HL-60/S4 treated with phorbol 12-myristate 13-acetate at 8.2 ng/mL for 4 days and 3 days (cell line): ENCODE data around the gene NFKBIB.
"Not testable (repeated sequence)": the region's sequence is repeated elsewhere in the genome, so short reads cannot be mapped to it uniquely, and the experiment has no call there.

ENCODE experiments used
- in situ Hi-C: fragments of 300-500 bp; cut with MboI; formaldehyde crosslinking; loops from 2 replicates; pipeline ENCODE4 v1.15.0; 2022; ENCODE audit warnings: low sequenced_read_pairs

NFKBIB gene

DNA sequence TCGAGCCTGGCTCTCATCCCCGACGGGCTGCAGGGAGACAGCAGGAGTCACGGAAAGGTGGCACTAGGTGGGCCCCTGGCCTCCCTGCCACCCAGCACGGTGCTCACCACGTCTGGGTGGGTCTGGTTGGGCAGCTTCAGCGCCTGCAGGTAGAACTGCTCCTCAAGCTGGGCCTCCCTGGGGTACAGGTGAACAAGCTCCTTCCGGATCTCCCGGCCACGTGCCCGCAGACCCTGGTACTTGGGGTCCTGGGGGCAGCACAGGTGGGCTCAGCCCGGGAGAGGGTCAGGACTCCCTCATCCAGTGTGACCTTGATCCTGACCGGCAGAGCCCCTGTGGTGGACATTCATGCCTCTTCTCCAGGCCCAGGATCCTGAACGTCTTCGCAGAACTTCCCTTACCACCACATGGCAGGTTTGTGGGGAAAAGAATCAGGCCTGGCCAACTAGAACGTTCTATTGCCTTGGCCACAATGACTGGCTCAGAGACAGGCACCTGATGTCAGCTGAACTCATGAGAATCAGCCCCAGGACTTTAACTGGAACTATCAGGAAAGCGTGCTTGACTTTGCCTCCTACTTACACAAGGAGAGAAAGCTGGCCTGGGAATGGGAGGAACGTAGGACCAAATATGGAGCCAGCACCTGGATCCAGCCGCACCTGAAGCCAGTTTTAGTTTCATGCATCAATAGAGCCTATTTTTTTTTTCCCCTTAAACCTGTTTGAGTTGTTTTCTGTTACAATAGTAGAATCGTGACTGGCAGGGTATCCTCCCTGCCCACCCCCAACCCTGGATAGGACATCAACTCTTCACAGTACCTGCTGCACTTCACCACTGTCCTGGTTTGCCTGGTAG, 21.9 kb downstream of the NFKBIB start:
- in situ Hi-C loops: loop anchor here (25.0 kb wide), 1 partner anchor 509 kb away; the partner anchor contains the start of gene FAM98C

DNA sequence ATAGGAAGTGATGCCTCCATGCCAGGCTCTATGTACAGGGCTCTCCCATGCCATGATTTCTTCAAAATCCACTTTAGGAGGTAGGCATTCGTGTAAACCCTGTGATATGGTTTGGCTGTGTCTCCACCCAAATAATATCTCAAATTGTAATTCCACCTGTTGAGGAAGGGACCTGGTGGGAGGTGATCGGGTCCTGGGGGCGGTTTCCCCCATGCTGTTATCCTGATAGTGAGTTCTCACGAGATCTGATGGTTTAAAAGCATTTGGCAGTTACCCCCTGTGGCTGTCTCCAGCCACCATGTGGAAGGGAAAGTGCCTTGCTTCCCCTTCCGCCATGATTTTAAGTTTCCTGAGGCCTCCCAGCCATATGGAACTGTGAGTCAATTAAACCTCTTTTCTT, 22.7 kb downstream of the NFKBIB start:
- in situ Hi-C loops: loop anchor here (25.0 kb wide), 1 partner anchor 510 kb away; the partner anchor contains the start of gene FAM98C

DNA sequence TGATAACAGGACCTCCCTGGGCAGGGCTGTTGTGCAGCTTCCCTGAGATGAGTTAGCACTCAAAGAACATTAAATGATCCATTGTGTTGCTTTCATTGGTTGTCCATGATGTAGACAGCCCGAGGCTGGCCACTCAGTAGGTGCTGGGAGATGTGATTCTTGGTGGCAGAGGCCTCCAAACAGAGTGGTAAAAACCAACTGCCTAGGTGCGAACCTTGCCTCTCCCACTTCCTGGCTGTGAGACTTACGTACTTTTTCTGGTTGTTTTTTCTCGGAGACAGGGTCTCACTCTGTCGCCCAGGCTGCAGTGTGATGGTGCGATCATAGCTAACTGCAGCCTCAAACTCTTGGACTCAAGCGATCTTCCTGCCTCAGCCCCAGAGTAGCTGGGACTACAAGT, 24.6 kb downstream of the NFKBIB start:
- in situ Hi-C loops: loop anchor here (25.0 kb wide), 1 partner anchor 512 kb away; the partner anchor contains the start of gene FAM98C

DNA sequence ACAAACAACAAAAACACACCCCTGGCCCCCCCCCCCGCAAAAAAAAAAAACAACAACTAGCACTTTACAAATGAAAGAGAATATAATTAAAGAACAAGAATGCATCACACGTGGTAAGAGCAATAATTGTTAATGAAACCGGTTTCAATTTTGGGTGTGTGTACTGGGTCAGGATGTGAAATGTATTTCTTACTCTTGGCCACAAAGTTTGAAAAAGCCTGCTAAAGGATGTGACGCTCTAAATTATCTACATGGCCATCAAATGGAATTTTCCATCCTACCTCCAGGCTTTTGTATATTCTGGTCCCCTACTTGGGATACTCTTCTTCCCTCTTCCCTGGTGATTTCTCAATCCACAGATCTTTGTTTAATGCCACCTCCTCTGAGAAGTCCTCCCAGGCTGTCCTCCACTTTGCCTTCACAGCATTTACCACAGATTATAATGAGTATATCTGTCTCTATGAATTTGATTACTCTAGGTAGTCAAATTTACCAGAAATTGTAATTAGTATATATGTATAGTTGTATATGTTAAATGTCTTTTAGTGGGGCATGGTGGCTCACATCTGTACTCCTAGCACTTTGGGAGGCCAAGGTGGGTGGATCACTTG, 28.7 kb downstream of the NFKBIB start:
- in situ Hi-C loops: no loop called here

DNA sequence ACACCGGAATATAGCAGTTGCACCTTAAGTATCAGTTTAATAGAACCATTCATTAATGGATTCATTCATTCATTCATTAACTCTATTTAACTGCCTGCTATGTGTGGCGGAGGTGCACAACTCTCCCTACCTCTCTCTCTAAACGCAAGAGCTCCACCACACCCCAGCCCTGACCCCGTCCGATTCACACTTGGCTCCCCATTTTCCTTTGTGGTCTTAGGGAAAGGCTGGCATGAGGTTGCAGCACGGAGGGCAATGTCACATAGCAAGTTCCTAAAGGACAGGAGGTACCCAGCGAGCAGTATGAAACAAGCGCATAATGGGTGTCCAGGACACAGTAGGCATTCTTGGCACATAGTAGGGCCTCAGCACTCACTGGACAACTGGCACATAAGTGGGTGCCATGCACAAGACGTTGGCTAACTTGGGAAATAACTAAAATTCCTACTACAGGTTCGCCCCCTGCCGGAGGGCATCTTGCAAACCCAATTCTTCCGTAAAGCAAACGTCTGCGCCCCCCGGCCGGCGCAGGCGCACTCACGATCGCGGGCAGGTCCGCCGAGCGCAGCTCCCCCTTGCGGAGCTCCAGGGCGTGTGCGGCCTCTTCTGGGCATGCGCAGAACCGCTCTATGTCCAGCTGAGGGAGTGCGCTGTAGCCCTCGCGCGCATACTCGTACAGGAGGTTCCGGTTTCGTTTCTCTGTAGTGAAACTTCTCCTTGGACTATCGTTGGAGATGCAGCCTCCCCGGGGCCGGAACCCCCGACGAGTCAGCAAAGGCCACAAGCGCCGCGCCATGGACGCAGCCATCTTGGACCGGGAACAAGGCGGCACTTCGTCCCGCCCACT, 30.4 kb downstream of the NFKBIB start, which contains the start of gene SARS2:
TSS of gene SARS2 (minus strand) at position 835 of the 847 bp plus-strand sequence. CDS start at position 808, 27 bp downstream.
- in situ Hi-C loops: no loop called here

DNA sequence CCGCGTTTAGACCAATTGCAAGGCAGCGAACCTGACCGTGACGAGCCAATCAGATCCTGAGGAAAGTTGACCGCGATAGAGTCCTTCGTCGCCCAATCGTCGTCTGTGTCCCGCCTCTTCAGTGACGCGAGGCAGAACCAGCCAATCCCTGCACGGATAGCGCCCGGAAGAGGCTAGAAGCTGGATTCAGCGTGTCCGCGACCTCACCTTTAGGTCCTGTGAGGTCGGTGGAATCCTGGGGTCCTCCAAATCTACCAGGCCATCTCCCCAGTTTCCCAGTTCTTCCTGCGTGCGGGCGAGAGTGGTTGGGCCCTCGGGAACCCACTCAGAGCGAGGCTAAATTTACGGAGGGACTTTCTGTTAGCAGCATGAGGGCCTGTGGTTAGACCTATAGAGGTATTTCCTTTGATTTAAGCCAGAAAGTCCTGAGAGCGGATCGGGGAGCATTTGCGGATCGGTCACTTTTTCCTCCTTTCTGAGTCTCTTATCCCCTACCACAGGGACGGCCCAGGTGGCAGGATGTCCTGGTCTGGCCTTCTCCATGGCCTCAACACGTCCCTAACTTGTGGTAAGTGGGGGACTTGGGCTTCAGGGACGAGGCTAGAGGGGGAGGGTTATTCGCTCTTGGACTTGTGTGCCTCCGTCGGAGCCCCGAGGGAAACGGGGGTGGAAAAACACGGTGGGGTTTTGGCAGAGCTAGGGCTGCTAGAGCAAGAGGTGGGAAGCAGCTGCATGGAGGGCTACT, 31.2 kb downstream of the NFKBIB start, which contains the start of gene MRPS12:
TSS of gene MRPS12 (plus strand) at position 169 of the 745 bp plus-strand sequence. CDS start at position 520, 351 bp downstream.
- in situ Hi-C loops: no loop called here

DNA sequence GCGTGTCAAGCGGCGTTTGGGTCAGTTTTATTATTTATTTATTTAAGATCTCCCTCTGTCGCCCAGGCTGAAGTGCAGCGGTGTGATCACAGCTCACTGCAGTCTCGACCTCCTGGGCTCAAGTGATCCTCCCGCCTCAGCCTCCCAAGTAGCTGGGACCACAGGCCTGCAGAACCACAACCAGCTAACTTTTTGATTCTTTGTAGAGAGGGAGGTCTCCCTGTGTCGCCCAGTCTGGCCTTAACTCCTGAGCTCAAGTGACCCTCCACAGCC, 31.7 kb downstream of the NFKBIB start:
- in situ Hi-C loops: no loop called here

DNA sequence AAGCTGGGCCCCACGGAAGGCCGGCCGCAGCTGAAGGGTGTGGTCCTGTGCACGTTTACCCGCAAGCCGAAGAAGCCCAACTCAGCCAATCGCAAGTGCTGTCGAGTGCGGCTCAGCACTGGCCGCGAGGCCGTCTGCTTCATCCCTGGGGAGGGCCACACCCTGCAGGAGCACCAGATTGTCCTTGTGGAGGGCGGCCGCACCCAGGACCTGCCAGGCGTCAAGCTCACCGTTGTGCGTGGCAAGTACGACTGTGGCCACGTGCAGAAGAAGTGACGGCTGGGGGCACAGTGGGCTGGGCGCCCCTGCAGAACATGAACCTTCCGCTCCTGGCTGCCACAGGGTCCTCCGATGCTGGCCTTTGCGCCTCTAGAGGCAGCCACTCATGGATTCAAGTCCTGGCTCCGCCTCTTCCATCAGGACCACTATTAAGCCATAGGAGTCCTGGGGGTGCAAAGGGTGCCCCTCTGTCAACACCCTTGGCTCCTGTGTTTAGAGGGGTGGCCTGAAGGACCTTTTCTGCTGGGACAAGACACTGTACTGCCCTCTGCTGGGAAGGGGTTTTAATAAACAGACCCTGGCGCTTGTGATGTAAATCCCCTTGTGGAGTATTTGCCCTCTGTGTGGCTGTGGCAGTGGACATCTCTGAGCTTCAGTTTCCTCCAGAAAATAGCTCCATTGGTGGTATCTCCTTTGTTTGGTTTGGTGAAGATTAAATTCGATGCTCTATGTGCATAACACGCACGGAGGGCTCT, 32.8 kb downstream of the NFKBIB start:
- in situ Hi-C loops: no loop called here

DNA sequence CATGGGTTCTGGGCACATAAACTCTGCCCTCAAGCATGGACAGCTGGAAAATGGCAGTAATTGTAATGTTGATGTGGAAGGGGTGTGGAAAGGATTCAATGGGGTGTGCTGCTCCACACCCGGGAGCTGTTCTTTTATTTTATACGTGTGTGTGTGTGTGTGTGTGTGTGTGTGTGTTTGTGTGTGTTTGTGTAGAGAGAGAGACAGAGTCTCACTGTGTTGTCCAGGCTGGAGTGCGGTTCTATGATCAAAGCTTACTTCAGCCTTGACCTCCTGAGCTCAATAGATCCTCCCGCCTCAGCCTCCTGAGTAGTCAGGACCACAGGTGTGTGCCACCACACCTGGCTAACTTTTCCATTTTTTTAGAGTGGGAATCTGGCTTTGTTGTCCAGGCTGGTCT, 33.8 kb downstream of the NFKBIB start:
- in situ Hi-C loops: no loop called here

DNA sequence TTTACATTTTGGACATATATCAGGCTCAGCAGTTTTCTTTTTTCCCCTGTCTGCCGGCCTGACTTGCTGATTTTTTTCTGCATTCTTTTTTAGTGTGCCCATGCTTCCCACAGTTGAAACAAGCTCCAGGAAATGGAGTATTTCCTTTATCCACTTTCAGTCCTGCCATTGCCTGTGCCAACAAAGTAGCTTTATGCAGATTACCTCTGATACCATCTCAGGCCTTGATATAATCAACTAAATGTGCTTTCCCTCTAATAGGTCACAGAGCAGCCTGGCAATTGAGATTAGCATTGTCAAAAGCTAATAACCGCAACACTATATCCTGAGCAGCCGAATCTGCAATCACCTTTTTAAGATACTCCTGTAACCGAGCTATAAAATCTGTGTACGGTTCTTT, 40.2 kb downstream of the NFKBIB start:
- in situ Hi-C loops: no loop called here

DNA sequence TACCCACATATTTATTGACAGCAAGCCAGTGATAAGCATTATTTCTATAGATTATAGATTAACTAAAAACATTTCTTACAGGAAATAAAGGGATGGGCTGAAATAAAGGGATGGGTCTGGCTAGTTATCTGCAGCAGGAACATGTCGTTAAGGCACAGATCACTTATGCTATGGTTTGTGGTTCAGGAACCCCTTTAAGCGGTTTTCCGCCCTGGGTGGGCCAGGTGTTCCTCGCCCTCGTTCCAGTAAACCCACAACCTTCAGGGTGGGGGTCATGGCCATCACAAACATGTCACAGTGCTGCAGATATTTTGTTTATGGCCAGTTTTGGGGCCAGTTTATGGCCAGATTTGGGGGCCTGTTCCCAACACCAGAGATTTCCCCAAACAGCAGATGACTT, 41.7 kb downstream of the NFKBIB start:
- in situ Hi-C loops: not testable (repeated sequence)

DNA sequence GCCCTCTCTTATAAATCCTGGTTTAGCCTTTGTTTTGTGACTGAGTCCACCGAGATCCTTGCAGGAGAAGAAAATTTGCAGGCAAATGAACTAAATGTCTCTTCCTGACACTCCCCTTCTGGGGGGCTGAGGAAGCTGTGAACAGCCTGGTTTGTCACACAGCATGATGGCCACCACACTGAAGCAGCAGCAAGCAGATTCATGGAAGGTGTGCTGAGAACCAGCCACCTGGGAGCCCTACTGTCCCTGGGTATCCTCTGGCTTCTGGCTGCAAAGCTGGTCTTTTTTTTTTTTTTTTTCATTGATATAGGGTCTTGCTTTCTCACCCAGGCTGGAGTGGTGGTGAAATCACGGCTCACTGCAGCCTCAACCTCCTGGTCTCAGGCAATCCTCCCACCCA, 42.2 kb downstream of the NFKBIB start:
- in situ Hi-C loops: no loop called here

DNA sequence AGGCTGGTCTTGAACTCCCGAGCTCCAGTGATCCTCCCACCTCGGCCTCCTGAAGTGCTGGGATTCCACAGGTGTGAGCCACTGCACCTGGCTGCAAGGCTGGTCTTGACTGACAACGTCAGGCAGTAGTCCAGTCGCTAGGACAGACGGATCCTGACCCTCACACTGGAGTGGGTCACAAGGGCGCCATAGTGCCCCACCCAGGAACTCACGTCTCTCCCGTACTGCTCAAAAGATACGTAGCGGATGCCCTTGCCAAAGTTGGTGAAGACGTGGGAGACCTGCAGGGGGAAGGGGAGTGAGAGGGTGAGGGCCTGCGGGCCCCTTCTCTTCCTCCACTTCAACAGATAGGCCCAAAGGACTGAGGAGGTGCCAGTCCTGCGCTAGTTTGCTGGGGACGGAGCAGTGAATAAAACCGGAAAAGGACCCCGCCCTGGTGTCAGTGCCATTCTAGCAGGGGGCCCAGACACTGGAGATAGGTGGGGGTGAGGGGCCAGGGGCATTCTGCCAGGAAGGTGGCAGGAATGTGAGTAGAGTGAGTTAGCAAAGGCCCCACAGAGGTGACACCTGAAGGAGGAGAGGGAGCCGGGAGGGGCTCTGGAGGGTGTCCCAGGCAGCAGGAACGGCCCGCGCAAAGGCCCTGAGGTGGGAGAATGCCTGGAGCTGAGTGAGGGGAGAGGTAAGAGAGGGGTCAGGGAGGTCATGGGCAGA, 42.9 kb downstream of the NFKBIB start:
- in situ Hi-C loops: no loop called here

DNA sequence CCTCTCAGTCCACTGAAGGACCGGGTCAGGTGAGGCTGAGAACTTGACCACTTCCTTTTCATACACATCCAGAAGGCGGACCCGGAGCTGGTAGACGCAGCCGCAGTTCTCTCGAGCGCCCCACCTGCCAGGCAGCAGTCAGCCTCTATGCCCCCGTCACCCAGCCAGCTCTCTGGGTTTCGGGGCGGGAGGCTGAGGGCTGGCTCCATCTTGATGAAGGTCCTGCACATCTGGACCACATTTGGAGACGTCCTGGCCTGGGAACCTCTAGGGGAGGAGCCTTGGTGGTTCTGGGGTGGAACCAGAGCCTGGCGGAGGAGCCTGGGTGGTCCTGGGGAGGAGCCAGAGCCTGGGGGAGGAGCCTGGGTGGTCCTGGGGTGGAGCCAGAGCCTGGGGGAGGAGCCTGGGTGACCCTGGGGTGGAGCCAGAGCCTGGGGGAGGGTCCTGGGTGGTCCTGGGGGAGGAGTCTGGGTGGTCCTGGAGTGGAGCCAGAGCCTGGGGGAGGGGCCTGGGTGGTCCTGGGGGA, 45.3 kb downstream of the NFKBIB start:
- in situ Hi-C loops: no loop called here

DNA sequence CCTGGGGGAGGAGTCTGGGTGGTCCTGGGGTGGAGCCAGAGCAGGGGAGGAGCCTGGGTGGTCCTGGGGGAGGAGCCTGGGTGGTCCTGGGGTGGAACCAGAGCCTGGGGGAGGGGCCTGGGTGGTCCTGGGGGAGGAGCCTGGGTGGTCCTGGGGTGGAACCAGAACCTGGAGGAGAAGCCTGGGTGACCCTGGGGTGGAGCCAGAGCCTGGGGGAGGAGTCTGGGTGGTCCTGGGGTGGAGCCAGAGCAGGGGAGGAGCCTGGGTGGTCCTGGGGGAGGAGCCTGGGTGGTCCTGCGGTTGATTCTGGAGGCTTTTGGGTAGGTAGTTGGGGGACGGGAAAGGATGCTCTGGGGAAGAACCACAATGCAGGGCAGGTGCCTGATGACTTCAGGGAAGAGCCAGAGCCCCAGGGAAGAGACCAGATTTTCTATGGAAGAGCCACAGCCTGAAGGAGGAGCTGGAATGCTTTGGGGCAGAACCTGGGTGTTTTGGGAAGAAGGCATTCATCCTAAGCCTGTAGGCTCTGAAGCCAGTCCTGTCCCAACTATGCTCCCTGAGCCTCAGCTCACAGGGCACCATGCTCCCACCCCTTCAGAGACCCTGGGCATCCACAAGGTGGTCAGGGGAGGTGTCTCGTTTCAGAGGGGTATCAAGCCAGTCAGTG, 45.9 kb downstream of the NFKBIB start:
- in situ Hi-C loops: no loop called here

DNA sequence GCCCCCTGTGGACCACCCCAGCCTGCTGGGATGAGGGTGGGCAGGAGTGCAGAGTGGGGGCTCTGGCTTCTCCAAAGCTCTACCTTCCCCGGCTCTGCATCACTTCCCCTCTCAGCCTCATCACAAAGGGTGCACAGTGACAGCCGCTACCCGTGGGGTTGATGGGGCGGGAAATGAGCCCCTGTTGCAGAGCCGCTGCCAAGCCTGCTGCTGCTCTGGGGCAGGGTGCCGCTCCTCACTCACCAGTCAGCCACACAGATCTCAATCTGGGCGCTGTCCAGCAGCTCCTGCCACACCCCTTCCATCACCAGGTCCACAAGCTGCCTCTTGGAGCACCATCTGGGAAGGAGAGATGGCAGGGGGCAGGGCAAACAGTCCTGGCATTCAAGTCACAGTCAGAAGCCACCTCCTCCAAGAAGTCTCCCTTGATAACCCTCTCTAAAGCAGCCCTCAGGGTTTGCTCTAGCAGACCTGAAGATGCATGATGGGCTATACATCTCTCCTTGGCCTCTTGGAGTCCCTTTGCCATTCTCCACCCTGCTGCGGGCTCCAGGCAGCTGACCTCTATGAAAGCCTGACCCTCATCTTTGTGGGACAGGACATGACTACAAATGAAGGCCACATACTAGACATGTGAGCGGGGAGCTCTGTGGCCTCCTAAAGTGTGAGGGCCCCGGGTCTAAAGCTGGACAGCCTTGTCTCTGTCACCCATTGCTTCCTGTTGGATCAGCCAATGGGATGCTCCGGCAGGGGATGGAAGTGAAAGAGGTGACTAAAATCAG, 46.7 kb downstream of the NFKBIB start:
- in situ Hi-C loops: no loop called here

DNA sequence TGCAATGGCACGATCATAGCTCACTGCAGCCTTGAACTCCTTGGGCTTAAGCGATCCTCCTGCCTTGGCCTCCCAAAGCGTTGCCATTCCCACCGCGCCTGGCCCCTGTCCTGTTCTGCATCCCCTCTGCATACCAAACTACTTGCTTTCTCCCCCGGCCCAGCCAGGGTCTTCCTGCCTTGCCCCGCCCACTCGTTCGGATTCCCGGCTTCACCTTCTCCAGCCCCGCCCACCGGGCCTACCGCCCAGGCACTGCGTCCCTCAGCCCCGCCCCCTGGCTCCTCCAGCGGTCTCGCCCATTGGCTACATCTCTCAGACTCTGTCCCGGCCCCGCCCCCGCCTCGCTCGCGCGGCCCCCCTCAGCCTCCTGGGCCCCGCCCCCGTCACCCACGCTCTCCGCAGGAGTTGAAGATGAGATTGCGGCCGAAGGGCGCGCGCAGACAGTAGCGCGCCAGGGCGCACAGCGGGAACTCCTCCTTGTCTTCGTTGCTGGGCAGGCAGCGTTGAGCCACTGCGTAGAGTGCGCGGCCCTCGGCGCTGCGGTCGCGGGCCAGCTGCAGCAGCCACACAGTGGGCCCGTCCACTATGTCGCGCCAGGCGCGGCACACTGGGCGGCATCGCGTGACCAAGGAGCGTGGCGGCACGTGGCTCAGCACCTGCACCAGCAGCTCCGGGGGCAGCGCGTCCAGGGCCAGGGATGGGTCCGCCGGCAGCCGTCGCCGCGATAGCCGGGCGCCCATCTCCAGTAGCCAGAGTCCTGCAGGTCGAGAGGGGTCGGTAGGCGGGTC, 50.0 kb downstream of the NFKBIB start:
- in situ Hi-C loops: no loop called here
